ENCODE data around the gene LRFN4.

Gene LRFN4

GRCh38 chr11:66904981-66905521 lies 48.2 kb downstream of the LRFN4 start:
- H3K4me1 ChIP-seq (ENCODE audit: control insufficient read depth, insufficient read depth, low read length), result peaks cover 20% of the 10 kb centered on the region
- no peaks in the 10 kb centered on the region for H3K27me3 ChIP-seq (ENCODE audit: control insufficient read depth, insufficient read depth, low read length, poor library complexity, severe bottlenecking)
- H3K36me3 ChIP-seq (ENCODE audit: control insufficient read depth, insufficient read depth, low read length), result no peaks in the 10 kb centered on the region
- no peak overlapping the region for H3K27ac ChIP-seq (ENCODE audit: insufficient read depth, low read depth, low read length, poor library complexity, severe bottlenecking)
- H3K9me3 ChIP-seq (ENCODE audit: control insufficient read depth, low read length), result no peaks in the 10 kb centered on the region
- 90 to 91% methylated on average over 8 of the region's 8 CpGs for WGBS, 2 experiments
- no peak overlapping the region for H3K4me3 ChIP-seq (ENCODE audit: insufficient read depth, low read depth, low read length)

- Histone ChIP-seq H3K27me3 (ENCODE audit: control insufficient read depth, insufficient read depth, low read length, poor library complexity, severe bottlenecking) (no peaks in the 10 kb centered on the region), H3K9me3 (ENCODE audit: control insufficient read depth, low read length) (no peaks in the 10 kb centered on the region), H3K36me3 (ENCODE audit: control insufficient read depth, insufficient read depth, low read length) (no peaks in the 10 kb centered on the region), H3K4me1 (ENCODE audit: control insufficient read depth, insufficient read depth, low read length) (peaks cover 20% of the 10 kb centered on the region), H3K27ac (ENCODE audit: insufficient read depth, low read depth, low read length, poor library complexity, severe bottlenecking) (no peak overlapping the region), H3K4me3 (ENCODE audit: insufficient read depth, low read depth, low read length) (no peak overlapping the region)
- 89 to 93% methylated on average over 4 of the region's 4 CpGs for WGBS, 2 experiments
Observed at GRCh38 chr11:66905631-66906030, 48.8 kb downstream of the LRFN4 start.

GRCh38 chr11:66906061-66906733 lies 49.3 kb downstream of the LRFN4 start:
- H3K36me3 ChIP-seq (ENCODE audit: control insufficient read depth, insufficient read depth, low read length), result no peaks in the 10 kb centered on the region
- peaks cover 20% of the 10 kb centered on the region for H3K4me1 ChIP-seq (ENCODE audit: control insufficient read depth, insufficient read depth, low read length)
- no peaks in the 10 kb centered on the region for H3K9me3 ChIP-seq (ENCODE audit: control insufficient read depth, low read length)
- no peaks in the 10 kb centered on the region for H3K27me3 ChIP-seq (ENCODE audit: control insufficient read depth, insufficient read depth, low read length, poor library complexity, severe bottlenecking)
- no peak overlapping the region for H3K4me3 ChIP-seq (ENCODE audit: insufficient read depth, low read depth, low read length)
- no peak overlapping the region for H3K27ac ChIP-seq (ENCODE audit: insufficient read depth, low read depth, low read length, poor library complexity, severe bottlenecking)
- 48 to 49% methylated on average over 14 of the region's 14 CpGs for WGBS, 2 experiments

GRCh38 chr11:66907751-66908630 lies 51.1 kb downstream of the LRFN4 start:
- H3K27ac ChIP-seq (ENCODE audit: insufficient read depth, low read depth, low read length, poor library complexity, severe bottlenecking), result no peak overlapping the region
- H3K4me1 ChIP-seq (ENCODE audit: control insufficient read depth, insufficient read depth, low read length), result peaks cover 29% of the 10 kb centered on the region
- no peaks in the 10 kb centered on the region for H3K27me3 ChIP-seq (ENCODE audit: control insufficient read depth, insufficient read depth, low read length, poor library complexity, severe bottlenecking)
- H3K36me3 ChIP-seq (ENCODE audit: control insufficient read depth, insufficient read depth, low read length), result no peaks in the 10 kb centered on the region
- H3K4me3 ChIP-seq (ENCODE audit: insufficient read depth, low read depth, low read length), result no peak overlapping the region
- no peaks in the 10 kb centered on the region for H3K9me3 ChIP-seq (ENCODE audit: control insufficient read depth, low read length)
- WGBS, 2 experiments, result 89 to 92% methylated on average over 8 to 9 of the region's 9 CpGs

- Histone ChIP-seq H3K27ac (ENCODE audit: insufficient read depth, low read depth, low read length, poor library complexity, severe bottlenecking) (no peak overlapping the region), H3K4me1 (ENCODE audit: control insufficient read depth, insufficient read depth, low read length) (peaks cover 38% of the 10 kb centered on the region), H3K4me3 (ENCODE audit: insufficient read depth, low read depth, low read length) (no peak overlapping the region), H3K9me3 (ENCODE audit: control insufficient read depth, low read length) (no peaks in the 10 kb centered on the region), H3K36me3 (ENCODE audit: control insufficient read depth, insufficient read depth, low read length) (no peaks in the 10 kb centered on the region), H3K27me3 (ENCODE audit: control insufficient read depth, insufficient read depth, low read length, poor library complexity, severe bottlenecking) (no peaks in the 10 kb centered on the region)
- 95 to 96% methylated on average over 8 of the region's 8 CpGs for WGBS, 2 experiments
Observed at GRCh38 chr11:66909181-66909580, 52.3 kb downstream of the LRFN4 start.

- WGBS, 2 experiments, result 92 to 95% methylated on average over 10 of the region's 10 CpGs
- Histone ChIP-seq H3K4me1 (ENCODE audit: control insufficient read depth, insufficient read depth, low read length) (peaks cover 39% of the 10 kb centered on the region), H3K27me3 (ENCODE audit: control insufficient read depth, insufficient read depth, low read length, poor library complexity, severe bottlenecking) (no peaks in the 10 kb centered on the region), H3K36me3 (ENCODE audit: control insufficient read depth, insufficient read depth, low read length) (no peaks in the 10 kb centered on the region), H3K27ac (ENCODE audit: insufficient read depth, low read depth, low read length, poor library complexity, severe bottlenecking) (no peak overlapping the region), H3K9me3 (ENCODE audit: control insufficient read depth, low read length) (no peaks in the 10 kb centered on the region), H3K4me3 (ENCODE audit: insufficient read depth, low read depth, low read length) (no peak overlapping the region)
Observed at GRCh38 chr11:66910016-66910415, 53.2 kb downstream of the LRFN4 start.
